ENCODE measurements around the gene ARFGAP3.

DNA sequence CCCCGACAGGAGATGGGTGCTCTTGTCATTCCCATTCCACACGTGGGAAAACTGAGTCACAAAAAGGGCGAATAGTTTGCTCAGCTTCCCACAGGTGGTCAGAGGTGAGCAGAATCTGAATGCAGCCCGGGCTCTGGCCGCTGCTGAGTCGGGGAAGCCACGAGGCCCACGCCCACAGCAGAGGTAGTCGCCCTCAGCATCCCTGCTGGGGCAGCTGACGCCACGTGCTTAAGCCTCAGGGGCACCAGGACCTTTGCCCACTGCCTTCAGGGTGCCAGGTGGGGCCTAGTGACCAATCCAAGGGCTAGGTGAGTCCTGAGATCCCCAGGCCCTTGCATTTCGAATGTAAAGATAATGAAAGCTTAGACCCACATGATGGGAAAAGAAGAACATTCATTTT, 24.2 kb upstream of the ARFGAP3 start:
- TF ChIP-seq POLR2A (IDR thresholded peaks at IDR 0.05; ENCODE audit: low read depth, low read length) (no peak), PAX5 (IDR thresholded peaks at IDR 0.05; ENCODE audit: insufficient read depth, low read length, severe bottlenecking) (no peak), POLR2AphosphoS5 (IDR thresholded peaks at IDR 0.05; ENCODE audit: low read depth, low read length) (no peak), POU2F2 (IDR thresholded peaks at IDR 0.05; ENCODE audit: low read depth, low read length) (no peak), TAF1 (IDR thresholded peaks at IDR 0.05; ENCODE audit: low read depth, low read length) (no peak), SPI1 (IDR thresholded peaks at IDR 0.05; ENCODE audit: low read depth, low read length) (no peak)

Data from GM12891 (cell line).